Umbilical cord (tissue), 2 donors: ENCODE data around the gene HINFP. TPM values are rescaled to one million over a fixed set of nuclear protein-coding genes. Genes with fewer than 3 reads are reported as not detected.
"Not testable (repeated sequence)": the region's sequence is repeated elsewhere in the genome, so short reads cannot be mapped to it uniquely, and the experiment has no call there.

Experiments
- DNase-seq: peaks from one replicate; pipeline ENCODE4 v3.0.0-alpha.2; 2015; ENCODE audit warnings: low spot score
- total RNA-seq: library from RNA; depleted of rRNA; stranded (reverse); fragments of >200 nt; gene quantifications from one replicate; pipeline ENCODE4 v1.2.3, GENCODE V29; 2014; ENCODE audit warnings: low replicate concordance; ENCODE audit not compliant: insufficient read depth

HINFP gene
- total RNA-seq, 1 donor from 2014 or later = 44.8 TPM

GRCh38 chr11:119100246-119100970 lies 21.0 kb upstream of the HINFP start:
- DNase-seq = no peak

- DNase-seq = no peak
These were observed 20.2 kb upstream of the HINFP start for GRCh38 chr11:119100994-119101758.

GRCh38 chr11:119101759-119102423 lies 19.5 kb upstream of the HINFP start, which contains the start of gene DPAGT1:
TSS of gene DPAGT1 (minus strand) at chr11:119101853. CDS start at chr11:119101655, 198 bp downstream.
- peak; percentile 99 for DNase-seq

GRCh38 chr11:119103161-119103664 lies 18.2 kb upstream of the HINFP start:
- not testable (repeated sequence) for DNase-seq

- no peak for DNase-seq
These were observed 17.6 kb upstream of the HINFP start for GRCh38 chr11:119103793-119104192.

- DNase-seq = peak; percentile 96
These were observed 14.5 kb upstream of the HINFP start, which contains the start of gene C2CD2L for GRCh38 chr11:119106564-119107537. TSS of gene C2CD2L (plus strand) at chr11:119107344. CDS start at chr11:119107742, 398 bp downstream.

- DNase-seq = no peak
These were observed 13.7 kb upstream of the HINFP start for GRCh38 chr11:119107538-119108145.

GRCh38 chr11:119108146-119108856 lies 13.1 kb upstream of the HINFP start:
- peak; percentile 44 for DNase-seq

GRCh38 chr11:119108857-119109221 lies 12.5 kb upstream of the HINFP start:
- no peak for DNase-seq

GRCh38 chr11:119109843-119110242 lies 11.5 kb upstream of the HINFP start:
- DNase-seq = no peak

- no peak for DNase-seq
These were observed 10.9 kb upstream of the HINFP start for GRCh38 chr11:119110439-119110838.

- no peak for DNase-seq
These were observed 9.9 kb upstream of the HINFP start for GRCh38 chr11:119111361-119111925.

GRCh38 chr11:119112314-119113020 lies 8.9 kb upstream of the HINFP start:
- DNase-seq = no peak

- DNase-seq = no peak
These were observed 7.7 kb upstream of the HINFP start for GRCh38 chr11:119113716-119114115.

- DNase-seq = no peak
These were observed 7.0 kb upstream of the HINFP start for GRCh38 chr11:119114351-119114750.

- DNase-seq = peak; percentile 47
These were observed 5.7 kb upstream of the HINFP start for GRCh38 chr11:119115484-119116234.

GRCh38 chr11:119116235-119116594 lies 5.2 kb upstream of the HINFP start:
- no peak for DNase-seq

GRCh38 chr11:119116601-119117000 lies 4.8 kb upstream of the HINFP start:
- DNase-seq = no peak
